HPDE6-E6E7 (cell line): ENCODE data around the gene TBC1D24.

Experiments used
- DNase-seq: peaks from one replicate; pipeline ENCODE4 v3.0.0; 2011; ENCODE audit warnings: missing footprints; ENCODE audit errors: extremely low spot score

The TBC1D24 gene

GRCh38 chr16:2498531-2499253, 23.8 kb downstream of the TBC1D24 start:
- no peak for DNase-seq

- DNase-seq: no peak
Observed at GRCh38 chr16:2499454-2499853, 24.5 kb downstream of the TBC1D24 start.

- no peak for DNase-seq
Observed at GRCh38 chr16:2499890-2500429, 25.0 kb downstream of the TBC1D24 start.

GRCh38 chr16:2500430-2500917, 25.5 kb downstream of the TBC1D24 start:
- DNase-seq: no peak

- peak; percentile 51 for DNase-seq
Observed at GRCh38 chr16:2500918-2501750, 26.2 kb downstream of the TBC1D24 start.

GRCh38 chr16:2501946-2502895, 27.3 kb downstream of the TBC1D24 start:
- no peak for DNase-seq

- no peak for DNase-seq
Observed at GRCh38 chr16:2505695-2506094, 30.8 kb downstream of the TBC1D24 start.

GRCh38 chr16:2507052-2507659, 32.2 kb downstream of the TBC1D24 start:
- DNase-seq: no peak

- DNase-seq: no peak
Observed at GRCh38 chr16:2507665-2508064, 32.7 kb downstream of the TBC1D24 start.

- DNase-seq: no peak
Observed at GRCh38 chr16:2508722-2509400, 33.9 kb downstream of the TBC1D24 start.

GRCh38 chr16:2511128-2511800, 36.3 kb downstream of the TBC1D24 start:
- DNase-seq: peak; percentile 63

- DNase-seq: no peak
Observed at GRCh38 chr16:2511996-2512734, 37.2 kb downstream of the TBC1D24 start.

- DNase-seq: no peak
Observed at GRCh38 chr16:2512735-2513404, 37.9 kb downstream of the TBC1D24 start.

GRCh38 chr16:2513405-2514332, 38.7 kb downstream of the TBC1D24 start, which contains the start of gene ATP6V0C:
ATP6V0C (plus strand) TSS chr16:2513952; CDS start chr16:2514104, 152 bp downstream.
- DNase-seq: peak; percentile 87

- DNase-seq: no peak
Observed at GRCh38 chr16:2514333-2515179, 39.6 kb downstream of the TBC1D24 start.

GRCh38 chr16:2515180-2515851, 40.4 kb downstream of the TBC1D24 start:
- DNase-seq: no peak
